ENCODE measurements around the gene ADGRD1. TPM values are rescaled to one million over a fixed set of nuclear protein-coding genes. Genes with fewer than 3 reads are reported as not detected.
A peak's percentile ranks its signal among the peaks of the same experiment; 100 is the strongest.

ADGRD1 gene
- total RNA-seq, 1 donor from 2014 or later: 46.9 TPM

DNA sequence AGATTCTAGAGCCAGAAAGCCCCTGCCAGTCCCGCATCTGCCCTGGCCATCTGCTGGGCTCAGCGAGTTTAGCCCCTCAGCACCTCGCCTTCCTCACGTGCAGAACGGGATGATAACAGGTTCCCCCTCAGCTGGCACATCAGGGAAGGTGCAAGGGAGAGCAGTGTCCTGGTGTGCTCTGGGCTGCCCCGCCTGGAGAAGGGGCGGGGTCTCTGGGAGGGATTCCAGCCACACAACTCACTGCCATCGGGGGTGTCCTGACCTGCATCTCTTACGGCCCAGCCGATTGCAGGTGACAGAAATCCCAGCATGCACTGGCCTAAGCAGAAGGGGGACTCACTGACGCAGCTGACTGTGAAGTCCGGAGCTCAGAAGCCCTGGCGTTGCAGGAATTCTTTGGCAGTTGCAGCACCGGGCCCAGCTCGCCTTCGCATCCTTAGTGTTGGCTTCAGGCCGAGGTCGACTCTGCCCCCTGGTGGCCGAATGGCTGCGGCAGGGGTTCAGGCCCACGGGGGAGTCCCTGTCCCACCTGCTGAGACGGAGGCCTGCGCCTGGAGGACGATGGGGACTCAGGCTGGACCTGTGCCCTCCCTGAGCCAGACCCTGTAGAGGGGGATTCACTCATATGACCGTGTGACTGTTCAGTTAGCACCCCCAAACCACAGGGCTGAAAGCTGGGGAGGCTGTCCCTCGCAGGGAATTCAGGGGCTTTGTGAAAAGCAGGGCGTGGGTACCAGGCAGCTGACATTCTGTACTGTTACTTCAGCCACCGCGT is 178.6 kb downstream of the ADGRD1 start:
- Histone ChIP-seq H3K36me3 (no peaks in the 10 kb centered on the region), H3K4me1 (peaks cover 0 to 5% of the 10 kb centered on the region in 2 donors), H3K27me3 (no peaks in the 10 kb centered on the region), H3K4me3 (no peak overlapping the region), H3K9me3 (no peaks in the 10 kb centered on the region), H3K27ac (no peak overlapping the region)
- intact Hi-C loops (cut with DNase I): loop anchor here (1.0 kb wide), 1 partner anchor 216 kb away; no protein-coding TSS in a partner anchor
- peak in 1 of 2 donors; percentile 66 for DNase-seq (ENCODE audit: low spot score in 2 of 2)
- TF ChIP-seq, protein P1, sequence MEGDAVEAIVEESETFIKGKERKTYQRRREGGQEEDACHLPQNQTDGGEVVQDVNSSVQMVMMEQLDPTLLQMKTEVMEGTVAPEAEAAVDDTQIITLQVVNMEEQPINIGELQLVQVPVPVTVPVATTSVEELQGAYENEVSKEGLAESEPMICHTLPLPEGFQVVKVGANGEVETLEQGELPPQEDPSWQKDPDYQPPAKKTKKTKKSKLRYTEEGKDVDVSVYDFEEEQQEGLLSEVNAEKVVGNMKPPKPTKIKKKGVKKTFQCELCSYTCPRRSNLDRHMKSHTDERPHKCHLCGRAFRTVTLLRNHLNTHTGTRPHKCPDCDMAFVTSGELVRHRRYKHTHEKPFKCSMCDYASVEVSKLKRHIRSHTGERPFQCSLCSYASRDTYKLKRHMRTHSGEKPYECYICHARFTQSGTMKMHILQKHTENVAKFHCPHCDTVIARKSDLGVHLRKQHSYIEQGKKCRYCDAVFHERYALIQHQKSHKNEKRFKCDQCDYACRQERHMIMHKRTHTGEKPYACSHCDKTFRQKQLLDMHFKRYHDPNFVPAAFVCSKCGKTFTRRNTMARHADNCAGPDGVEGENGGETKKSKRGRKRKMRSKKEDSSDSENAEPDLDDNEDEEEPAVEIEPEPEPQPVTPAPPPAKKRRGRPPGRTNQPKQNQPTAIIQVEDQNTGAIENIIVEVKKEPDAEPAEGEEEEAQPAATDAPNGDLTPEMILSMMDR (IDR thresholded peaks at IDR 0.05): peak; percentile 40 to 60 (median 59)

DNA sequence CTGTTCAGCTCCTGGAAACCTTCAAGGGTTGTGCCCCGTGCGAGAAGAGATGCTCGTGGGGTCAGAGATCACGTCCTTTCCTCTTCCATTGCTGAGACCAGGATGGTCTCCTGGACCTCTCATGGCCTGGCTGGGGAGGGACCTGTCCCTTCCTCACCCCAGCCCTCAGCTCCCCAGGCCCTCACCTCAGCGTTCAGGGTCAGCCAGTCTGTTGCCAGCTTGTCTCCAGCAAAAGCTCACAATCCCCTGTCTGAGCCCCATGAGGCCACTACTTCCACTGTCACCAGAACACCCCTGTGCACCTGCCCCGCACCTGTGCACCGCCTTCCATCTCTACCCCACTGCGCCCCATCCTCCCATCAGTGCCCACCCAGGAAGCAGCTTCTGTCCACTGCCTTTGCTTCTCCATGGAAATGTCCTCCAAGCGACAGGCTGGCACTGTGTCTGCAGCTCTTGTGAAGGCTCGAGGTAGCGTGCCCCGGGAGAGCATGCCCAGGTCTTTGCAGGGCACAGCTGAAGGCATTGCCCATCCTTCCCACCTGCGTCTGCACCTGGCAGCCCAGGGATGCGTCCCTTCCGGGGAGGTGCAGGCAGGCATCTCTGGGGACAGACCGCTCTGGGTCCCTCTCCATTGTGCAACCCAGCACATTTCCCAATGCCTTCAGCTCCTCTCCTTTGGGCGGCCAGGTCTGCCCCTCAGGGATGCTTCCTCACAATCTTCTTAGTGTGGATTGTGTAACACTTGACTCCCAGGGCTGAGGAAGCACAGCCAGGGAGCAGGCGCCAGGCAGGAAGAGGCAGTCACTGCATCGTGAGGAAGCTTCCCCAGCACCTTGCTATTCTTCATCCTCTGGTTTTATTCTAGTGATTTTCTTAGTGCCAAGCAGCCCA is 179.6 kb downstream of the ADGRD1 start:
- H3K9me3 ChIP-seq: no peaks in the 10 kb centered on the region
- H3K4me3 ChIP-seq: no peak overlapping the region
- TF ChIP-seq, protein P1 (IDR thresholded peaks at IDR 0.05): no peak
- intact Hi-C loops (cut with DNase I): no loop called here
- no peaks in the 10 kb centered on the region for H3K36me3 ChIP-seq
- H3K4me1 ChIP-seq: peaks cover 0 to 5% of the 10 kb centered on the region in 2 donors
- DNase-seq (ENCODE audit: low spot score in 2 of 2): no peak
- no peak overlapping the region for H3K27ac ChIP-seq
- H3K27me3 ChIP-seq: no peaks in the 10 kb centered on the region

DNA sequence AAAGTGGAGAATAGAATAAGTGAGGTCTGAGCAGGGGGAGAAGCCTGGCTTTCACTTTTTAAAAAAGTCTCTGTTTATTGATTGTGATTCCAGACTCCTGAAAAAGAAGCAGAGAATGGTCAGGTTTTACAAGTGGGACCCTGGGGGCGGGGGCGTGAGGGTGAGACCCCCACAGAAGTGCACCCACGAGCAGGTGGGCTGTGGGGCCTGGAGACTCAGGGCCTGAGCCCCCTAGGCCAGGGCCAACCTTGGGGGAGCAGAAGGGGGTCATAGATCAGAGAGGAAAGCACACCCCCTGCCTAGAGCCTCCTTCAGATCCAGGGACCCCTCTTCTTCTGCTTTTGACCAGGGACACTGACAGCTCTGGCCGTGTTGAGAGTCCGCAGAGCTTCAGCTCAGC is 180.3 kb downstream of the ADGRD1 start:
- Histone ChIP-seq H3K4me3 (no peak overlapping the region), H3K4me1 (peaks cover 0 to 5% of the 10 kb centered on the region in 2 donors), H3K27me3 (no peaks in the 10 kb centered on the region), H3K27ac (no peak overlapping the region), H3K36me3 (no peaks in the 10 kb centered on the region), H3K9me3 (no peaks in the 10 kb centered on the region)
- TF ChIP-seq, protein P1 (IDR thresholded peaks at IDR 0.05): no peak
- no peak for DNase-seq (ENCODE audit: low spot score in 2 of 2)
- intact Hi-C loops (cut with DNase I): no loop called here

DNA sequence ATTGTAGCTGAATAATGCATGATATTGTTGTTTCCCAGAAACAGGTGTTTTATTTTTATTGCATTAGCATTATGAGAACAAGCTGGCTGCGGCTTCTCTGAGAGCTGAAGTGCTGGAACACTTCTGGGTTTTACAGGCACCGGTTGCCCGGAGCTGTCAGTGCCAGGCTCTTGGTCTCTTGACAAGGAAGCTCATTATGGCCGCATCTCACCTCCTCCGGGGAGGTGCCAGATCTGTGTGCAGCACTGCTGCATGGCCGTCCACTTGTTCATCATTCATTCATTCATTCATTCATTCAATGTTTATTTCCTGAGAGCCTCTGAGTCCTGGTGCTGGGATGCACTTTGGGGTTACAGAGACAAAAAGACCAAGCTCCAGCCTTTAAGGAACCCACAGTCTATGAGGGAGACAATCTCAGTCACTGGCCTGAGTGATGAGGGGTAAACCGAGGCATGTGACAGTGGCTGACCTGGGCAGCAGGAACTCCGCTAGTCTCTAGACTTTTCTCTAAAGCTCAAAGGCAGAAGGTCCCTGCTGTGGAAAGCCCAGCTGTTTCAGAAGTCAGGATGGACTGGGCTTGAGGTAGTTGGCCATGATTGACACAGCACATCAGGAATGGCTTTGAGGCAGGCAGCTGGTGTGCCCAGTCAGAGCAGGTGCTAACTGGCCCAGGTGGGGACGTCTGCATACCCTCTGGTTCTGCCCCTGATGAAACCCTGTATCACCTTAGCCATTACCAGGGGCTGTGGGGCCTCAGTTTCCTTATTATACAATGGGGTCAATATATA is 181.0 kb downstream of the ADGRD1 start:
- Histone ChIP-seq H3K9me3 (no peaks in the 10 kb centered on the region), H3K4me1 (peaks cover 0 to 5% of the 10 kb centered on the region in 2 donors), H3K27ac (no peak overlapping the region), H3K36me3 (no peaks in the 10 kb centered on the region), H3K27me3 (no peaks in the 10 kb centered on the region), H3K4me3 (no peak overlapping the region)
- intact Hi-C loops (cut with DNase I): no loop called here
- DNase-seq (ENCODE audit: low spot score in 2 of 2): no peak
- TF ChIP-seq, protein P1 (IDR thresholded peaks at IDR 0.05): no peak

DNA sequence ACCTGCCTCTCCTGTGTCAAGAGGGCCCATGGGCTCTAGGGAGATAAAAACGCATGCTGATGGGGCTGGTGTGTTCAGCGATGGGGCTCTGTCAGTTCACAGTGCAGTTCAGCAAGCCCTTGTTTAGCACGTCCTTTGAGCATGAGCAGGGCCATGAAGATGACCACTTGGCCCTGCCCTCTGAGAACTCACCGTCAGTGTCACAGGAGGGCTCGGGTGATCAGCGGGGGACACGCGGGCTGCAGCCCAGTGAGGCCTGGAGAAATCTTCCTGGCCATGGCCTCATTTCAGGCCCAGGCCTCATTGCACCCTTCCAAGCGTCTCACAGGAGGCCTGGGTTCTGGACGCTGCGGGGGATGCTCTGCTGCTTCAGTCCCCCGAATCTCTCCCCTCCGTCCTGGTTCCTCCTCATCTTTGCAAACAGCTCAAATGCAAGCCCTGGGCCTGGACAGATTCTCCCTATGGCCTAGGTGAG is 181.6 kb downstream of the ADGRD1 start:
- intact Hi-C loops (cut with DNase I): no loop called here
- Histone ChIP-seq H3K36me3 (no peaks in the 10 kb centered on the region), H3K4me1 (peaks cover 0 to 5% of the 10 kb centered on the region in 2 donors), H3K9me3 (no peaks in the 10 kb centered on the region), H3K27ac (no peak overlapping the region), H3K27me3 (no peaks in the 10 kb centered on the region), H3K4me3 (no peak overlapping the region)
- TF ChIP-seq, protein P1 (IDR thresholded peaks at IDR 0.05): no peak
- no peak for DNase-seq (ENCODE audit: low spot score in 2 of 2)
